Smooth muscle cell (in vitro differentiated cells): ENCODE results near the gene FBXO42. TPM values are rescaled to one million over a fixed set of nuclear protein-coding genes. Genes with fewer than 3 reads are reported as not detected.

Source experiments
- DNase-seq: peaks from one replicate; lab custom pipeline; 2025; ENCODE audit not compliant: unreplicated experiment; lab: John Stamatoyannopoulos, UW
- H2AFZ ChIP-seq: fragments of 200-600 bp; sonication (generic); 2 replicates; pipeline ENCODE4 v1.6.0; 2016; ENCODE audit warnings: antibody characterized with exemption, low read depth, mild to moderate bottlenecking
- H3F3A ChIP-seq: fragments of 200-600 bp; sonication (generic); 2 replicates; pipeline ENCODE4 v1.6.0; 2017; ENCODE audit warnings: antibody characterized with exemption, low read depth
- H3K27ac ChIP-seq: fragments of 200-600 bp; sonication (generic); 2 replicates; pipeline ENCODE4 v1.5.1; 2016; ENCODE audit warnings: low read depth, mild to moderate bottlenecking
- H3K27me3 ChIP-seq: fragments of 200-600 bp; sonication (generic); 2 replicates; pipeline ENCODE4 v1.6.1; 2016; ENCODE audit warnings: low read depth, mild to moderate bottlenecking
- H3K36me3 ChIP-seq: fragments of 200-600 bp; sonication (generic); 2 replicates; pipeline ENCODE4 v1.5.1; 2016; ENCODE audit warnings: low read depth
- H3K4me1 ChIP-seq: fragments of 200-600 bp; sonication (generic); 2 replicates; pipeline ENCODE4 v1.5.1; 2016; ENCODE audit warnings: low read depth
- H3K4me2 ChIP-seq: fragments of 200-600 bp; sonication (generic); 2 replicates; pipeline ENCODE4 v1.6.0; 2016; ENCODE audit warnings: mild to moderate bottlenecking
- H3K4me3 ChIP-seq: fragments of 200-600 bp; sonication (generic); 2 replicates; pipeline ENCODE4 v1.5.1; 2016; ENCODE audit warnings: mild to moderate bottlenecking
- H3K79me2 ChIP-seq: fragments of 200-600 bp; sonication (generic); 2 replicates; pipeline ENCODE4 v1.6.0; 2016; ENCODE audit warnings: low read depth, mild to moderate bottlenecking
- H3K9ac ChIP-seq: fragments of 200-600 bp; sonication (generic); 2 replicates; pipeline ENCODE4 v1.6.0; 2016; ENCODE audit warnings: low read depth
- H3K9me3 ChIP-seq: fragments of 200-600 bp; sonication (generic); replicated peaks from 2 replicates; pipeline ENCODE4 v1.5.1; 2016; ENCODE audit warnings: low read depth
- H4K20me1 ChIP-seq: fragments of 200-600 bp; sonication (generic); 2 replicates; pipeline ENCODE4 v1.6.0; 2016; ENCODE audit warnings: low read depth
- CTCF ChIP-seq: fragments of 200-600 bp; sonication (generic); IDR thresholded peaks from 2 replicates; pipeline ENCODE4 v1.5.1; 2017; ENCODE audit warnings: borderline replicate concordance, mild to moderate bottlenecking, antibody characterized with exemption; ENCODE audit not compliant: insufficient read depth, poor library complexity, severe bottlenecking
- WGBS: methylation state at CpG from one replicate; pipeline ENCODE4 v1.1.7; 2016; ENCODE audit warnings: low lambda C conversion rate; 5-methylcytosine and 5-hydroxymethylcytosine counted together
- polyA plus RNA-seq: library from polyadenylated mRNA; unstranded; fragments of >200 nt; fragmentation: Nextera tagmentation; extraction: Ambion mirVana; gene quantifications from 2 replicates; pipeline ENCODE4 v1.2.1, GENCODE V29; 2016
- total RNA-seq: library from RNA; depleted of rRNA; stranded (reverse); fragments of >200 nt; gene quantifications from 2 replicates; pipeline ENCODE4 v1.2.3, GENCODE V29; 2014

Gene FBXO42
- 14.7 and 16.5 TPM in 2 replicates for total RNA-seq
- 19.3 and 22.6 TPM in 2 replicates for polyA plus RNA-seq

GRCh38 chr1:16351994-16352841 is at the start of gene FBXO42:
TSS of gene FBXO42 (minus strand) at chr1:16352480. CDS start at chr1:16315418, 37,062 bp downstream.
- Histone ChIP-seq H3K9ac (peak within 1 kb of the TSS; percentile 96), H3K4me1 (peaks cover 18% of the 10 kb centered on the region), H4K20me1 (peaks cover 39% of the 10 kb centered on the region), H3K79me2 (peaks cover 47% of the 10 kb centered on the region), H3K9me3 (no peaks in the 10 kb centered on the region), H2AFZ (peak within 1 kb of the TSS; percentile 87), H3K36me3 (no peaks in the 10 kb centered on the region), H3K27me3 (no peaks in the 10 kb centered on the region), H3K4me2 (peak within 1 kb of the TSS; percentile 94), H3K27ac (peak within 1 kb of the TSS; percentile 93), H3F3A (no peaks in the 10 kb centered on the region), H3K4me3 (peak within 1 kb of the TSS; percentile 97)
- peak; percentile 78 for DNase-seq
- 1% methylated on average over 79 of the region's 81 CpGs for WGBS
- peak; percentile 20 for TF ChIP-seq CTCF

GRCh38 chr1:16398371-16398953 is 46.2 kb upstream of the FBXO42 start:
- no peak overlapping the region for H3K4me3 ChIP-seq
- no peak for DNase-seq
- no peak overlapping the region for H3K27ac ChIP-seq
- no peak overlapping the region for H3K4me2 ChIP-seq
- no peaks in the 10 kb centered on the region for H3K79me2 ChIP-seq
- H2AFZ ChIP-seq: no peak overlapping the region
- no peak overlapping the region for H3K9ac ChIP-seq
- no peaks in the 10 kb centered on the region for H3K4me1 ChIP-seq
- WGBS: 95% methylated on average over 5 of the region's 5 CpGs
- peaks cover 5% of the 10 kb centered on the region for H3F3A ChIP-seq
- H3K36me3 ChIP-seq: no peaks in the 10 kb centered on the region
- H3K9me3 ChIP-seq: no peaks in the 10 kb centered on the region
- no peak for TF ChIP-seq CTCF
- H4K20me1 ChIP-seq: peaks cover 42% of the 10 kb centered on the region
- H3K27me3 ChIP-seq: no peaks in the 10 kb centered on the region

- Histone ChIP-seq H3K9me3 (no peaks in the 10 kb centered on the region), H3K4me3 (no peak overlapping the region), H3K36me3 (no peaks in the 10 kb centered on the region), H3K4me2 (peak overlapping the region; percentile 30), H3K27ac (no peak overlapping the region), H3F3A (peaks cover 5% of the 10 kb centered on the region), H3K4me1 (no peaks in the 10 kb centered on the region), H3K79me2 (peaks cover 10% of the 10 kb centered on the region), H3K9ac (no peak overlapping the region), H4K20me1 (peaks cover 56% of the 10 kb centered on the region), H3K27me3 (no peaks in the 10 kb centered on the region), H2AFZ (no peak overlapping the region)
- no peak for DNase-seq
- no peak for TF ChIP-seq CTCF
- 70% methylated on average over 5 of the region's 5 CpGs for WGBS
Observed at GRCh38 chr1:16397120-16397519, 44.8 kb upstream of the FBXO42 start.
